HepG2 (cell line): ENCODE results near the gene SLC2A6.

Experiments
- CBX1 ChIP-seq: IDR thresholded peaks from one replicate; pipeline ENCODE4 v1.6.1; 2016; ENCODE audit warnings: antibody characterized with exemption, low read depth
- EZH2 ChIP-seq: conservative IDR thresholded peaks from 2 replicates; pipeline ENCODE4 v1.6.1; 2012; ENCODE audit warnings: mild to moderate bottlenecking, low read depth, low read length, moderate library complexity
- FLYWCH1 ChIP-seq: sonication (generic); formaldehyde crosslinking; IDR thresholded peaks from 2 replicates; pipeline ENCODE4 v1.8.1; 2023; ENCODE audit warnings: mild to moderate bottlenecking, missing genetic modification reagents
- FOXJ3 ChIP-seq: sonication (generic); formaldehyde crosslinking; IDR thresholded peaks from 2 replicates; pipeline ENCODE4 v1.4.0; 2020; ENCODE audit warnings: missing genetic modification reagents, mild to moderate bottlenecking, borderline replicate concordance
- MYC ChIP-seq: sonication (generic); formaldehyde crosslinking; IDR thresholded peaks from 2 replicates; pipeline ENCODE4 v1.9.0; 2021; ENCODE audit warnings: missing genetic modification reagents, borderline replicate concordance
- ZFP37 ChIP-seq: sonication (generic); formaldehyde crosslinking; IDR thresholded peaks from 2 replicates; pipeline ENCODE4 v1.4.0; 2020; ENCODE audit warnings: missing genetic modification reagents, borderline replicate concordance
- ZNF501 ChIP-seq: sonication (generic); formaldehyde crosslinking; IDR thresholded peaks from 2 replicates; pipeline ENCODE4 v1.5.1; 2020; ENCODE audit warnings: mild to moderate bottlenecking, moderate library complexity, missing genetic modification reagents
- ZNF530 ChIP-seq: sonication (generic); formaldehyde crosslinking; IDR thresholded peaks from 2 replicates; pipeline ENCODE4 v1.5.0; 2020; ENCODE audit warnings: low read depth, mild to moderate bottlenecking, missing genetic modification reagents

DNA sequence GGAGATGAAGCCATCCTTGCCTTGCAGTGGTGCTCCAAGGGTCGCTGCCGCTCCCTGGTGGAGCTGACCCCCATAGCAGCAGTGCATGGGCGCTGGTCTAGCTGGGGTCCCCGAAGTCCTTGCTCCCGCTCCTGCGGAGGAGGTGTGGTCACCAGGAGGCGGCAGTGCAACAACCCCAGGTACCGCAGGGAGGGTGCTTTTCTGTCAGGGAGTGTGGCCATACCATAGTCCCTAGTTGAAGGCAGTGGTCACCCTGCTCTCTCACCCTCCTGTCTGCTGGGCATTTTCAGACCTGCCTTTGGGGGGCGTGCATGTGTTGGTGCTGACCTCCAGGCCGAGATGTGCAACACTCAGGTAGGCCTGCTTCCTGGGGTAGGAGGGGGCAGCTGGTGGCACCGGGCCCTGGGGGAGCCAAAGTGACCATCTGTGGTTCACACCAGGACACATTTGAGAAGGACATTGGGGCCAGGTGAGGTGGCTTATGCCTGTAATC, 45.5 kb downstream of the SLC2A6 start:
- no peak for TF ChIP-seq FLYWCH1 (CRISPR knock-in tag)
- no peak for TF ChIP-seq ZNF501 (CRISPR knock-in tag)
- no peak for TF ChIP-seq FOXJ3 (CRISPR knock-in tag)
- no peak for TF ChIP-seq EZH2
- no peak for TF ChIP-seq ZFP37 (CRISPR knock-in tag)
- no peak for TF ChIP-seq CBX1
- TF ChIP-seq MYC: no peak
- TF ChIP-seq ZNF530 (CRISPR knock-in tag): no peak
